Measurements from ENCODE around the gene KCNH2.

DNA sequence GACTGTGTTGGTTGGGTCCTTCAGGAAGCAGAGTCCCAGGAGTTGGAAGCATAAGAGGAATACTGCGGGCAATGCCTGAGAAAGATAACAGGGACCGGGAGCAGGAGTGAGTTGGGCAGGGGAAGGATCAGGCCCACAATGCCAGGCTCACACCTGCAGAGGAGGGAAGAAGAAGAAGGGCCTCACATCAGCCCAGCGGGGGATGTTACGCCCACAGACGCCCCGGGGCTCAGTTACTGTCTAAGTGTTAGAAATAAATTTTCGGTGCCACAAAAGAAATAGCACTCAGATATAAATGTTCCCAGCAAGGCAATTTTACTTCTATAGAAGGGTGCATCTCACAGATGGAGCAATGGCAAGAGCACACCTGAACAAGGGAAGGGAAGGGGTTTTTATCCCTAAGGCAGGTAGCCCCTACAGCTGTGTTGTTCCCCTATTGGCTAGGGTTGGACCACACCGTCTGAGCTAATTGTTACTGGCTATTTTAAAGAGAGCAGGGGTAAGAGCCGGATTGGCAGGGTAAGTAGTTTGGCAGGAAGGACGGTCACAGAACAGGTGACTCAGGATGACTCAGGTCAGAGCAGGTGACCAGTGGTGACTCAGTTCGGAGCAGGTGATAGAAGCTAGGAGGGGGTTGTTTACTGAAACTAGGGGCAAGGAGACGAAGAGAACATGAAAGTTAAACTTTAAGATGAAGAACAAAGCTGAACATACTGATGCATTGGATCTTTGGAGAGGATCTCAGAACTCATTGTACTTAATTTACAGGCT, 12.5 kb upstream of the KCNH2 start, which contains the start of gene NOS3:
- TF ChIP-seq CTCF (IDR thresholded peaks at IDR 0.05) (no peak), POLR2A (IDR thresholded peaks at IDR 0.05) (no peak)
